Gastroesophageal sphincter (tissue), 4 donors: ENCODE measurements around the gene ATG13. TPM values are rescaled to one million over a fixed set of nuclear protein-coding genes. Genes with fewer than 3 reads are reported as not detected.
"Not testable (repeated sequence)": the region's sequence is repeated elsewhere in the genome, so short reads cannot be mapped to it uniquely, and the experiment has no call there.

ENCODE experiments used
- ATAC-seq: fragments of 150-250 bp; one replicate; pipeline ENCODE4 v1.9.1; 2016; ENCODE audit warnings: mild to moderate bottlenecking, moderate library complexity
- H3K27ac ChIP-seq, 4 donors: fragments of 200-600 bp; sonication (generic) in 3 of 4; 1 replicate in 3 of 4; 2 replicates in 1 of 4; pipeline ENCODE4 v1.5.1; 2016 to 2019
- H3K27me3 ChIP-seq: fragments of 200-600 bp; sonication (generic); one replicate; pipeline ENCODE4 v1.5.1; 2019
- H3K36me3 ChIP-seq, 2 donors: fragments of 200-600 bp; sonication (generic); one replicate each; pipeline ENCODE4 v1.5.1; 2019; ENCODE audit warnings: control low read depth in 1 of 2
- H3K4me1 ChIP-seq, 3 donors: fragments of 200-600 bp; sonication (generic); 1 replicate in 2 of 3; 2 replicates in 1 of 3; pipeline ENCODE4 v1.5.1; 2016 to 2019; ENCODE audit warnings: control low read depth in 2 of 3
- H3K4me3 ChIP-seq, 2 donors: fragments of 200-600 bp; sonication (generic); one replicate each; pipeline ENCODE4 v1.5.1; 2019; ENCODE audit warnings: mild to moderate bottlenecking in 1 of 2, moderate library complexity in 1 of 2
- H3K9me3 ChIP-seq, 3 donors: fragments of 200-600 bp; sonication (generic); one replicate each; pipeline ENCODE4 v1.5.1; 2017 to 2019; ENCODE audit warnings: control low read depth in 2 of 3
- CTCF ChIP-seq, 4 experiments: fragments of 200-600 bp in 2 of 4; fragments of 450-650 bp in 2 of 4; sonication (generic) in 1 of 4; IDR thresholded peaks; one replicate each; pipeline ENCODE4 v1.5.1; 2017 to 2019; ENCODE audit warnings: antibody characterized with exemption in 4 of 4, mild to moderate bottlenecking in 2 of 4, moderate library complexity in 2 of 4
- EP300 ChIP-seq: sonication (generic); formaldehyde crosslinking; IDR thresholded peaks from one replicate; pipeline ENCODE4 v1.6.1; 2017; ENCODE audit warnings: antibody characterized with exemption, mild to moderate bottlenecking
- POLR2A ChIP-seq, 2 donors: fragments of 450-650 bp; IDR thresholded peaks; one replicate each; pipeline ENCODE4 v1.6.1; 2017; ENCODE audit warnings: antibody characterized with exemption in 2 of 2, mild to moderate bottlenecking in 2 of 2, moderate library complexity in 1 of 2
- POLR2AphosphoS5 ChIP-seq: sonication (generic); formaldehyde crosslinking; IDR thresholded peaks from one replicate; pipeline ENCODE4 v1.6.1; 2017; ENCODE audit warnings: antibody characterized with exemption
- WGBS, 2 donors: methylation state at CpG; one replicate each; pipeline ENCODE4 v1.1.5; 2018; ENCODE audit warnings: low coverage in 1 of 2; 5-methylcytosine and 5-hydroxymethylcytosine counted together
- total RNA-seq, 4 donors: library from RNA; depleted of rRNA; stranded (reverse); fragments of >200 nt; gene quantifications; one replicate each; pipeline ENCODE4 v1.1.0, GENCODE V29; 2016

ATG13 gene
- total RNA-seq, 4 donors from 2014 or later: 47.8 to 81.1 (median 69.5) TPM

- H3K36me3 ChIP-seq: peaks cover 0 to 99% of the 10 kb centered on the region in 2 donors
- ATAC-seq: peak; percentile 72
- WGBS, 2 donors: 23 to 46% methylated on average over 4 to 5 of the region's 5 CpGs
These were observed 49.2 kb downstream of the ATG13 start for GRCh38 chr11:46666516-46666915.

GRCh38 chr11:46667043-46667481 is 49.7 kb downstream of the ATG13 start:
- H3K27me3 ChIP-seq: no peaks in the 10 kb centered on the region
- peaks cover 0 to 43% (median 6%) of the 10 kb centered on the region in 3 donors for H3K4me1 ChIP-seq
- TF ChIP-seq POLR2AphosphoS5 (no peak), POLR2A (IDR thresholded peaks at IDR 0.05) (no peak), CTCF (IDR thresholded peaks at IDR 0.05) (no peak), EP300 (no peak)
- ATAC-seq: peak; percentile 13
- no peak overlapping the region for H3K4me3 ChIP-seq
- H3K9me3 ChIP-seq: no peaks in the 10 kb centered on the region
- WGBS, 2 donors: 32 to 78% methylated on average over 1 to 2 of the region's 2 CpGs
- H3K27ac ChIP-seq: peak overlapping the region; percentile 35 to 75 (median 64)
- peaks cover 0 to 100% of the 10 kb centered on the region in 2 donors for H3K36me3 ChIP-seq

More at GRCh38 chr11:46666516-46666915, 49.2 kb downstream of the ATG13 start:
- Histone ChIP-seq H3K9me3 (no peaks in the 10 kb centered on the region), H3K4me1 (peaks cover 0 to 37% (median 6%) of the 10 kb centered on the region in 3 donors), H3K27me3 (no peaks in the 10 kb centered on the region), H3K27ac (peak overlapping the region in 3 of 4 donors; percentile 62 to 75 (median 67)), H3K4me3 (no peak overlapping the region)
- no peak for TF ChIP-seq EP300
- no peak for TF ChIP-seq POLR2A (IDR thresholded peaks at IDR 0.05)
- TF ChIP-seq CTCF (IDR thresholded peaks at IDR 0.05): no peak
- TF ChIP-seq POLR2AphosphoS5: no peak

- H3K36me3 ChIP-seq: peaks cover 0 to 100% of the 10 kb centered on the region in 2 donors
- peaks cover 0 to 40% (median 6%) of the 10 kb centered on the region in 3 donors for H3K4me1 ChIP-seq
- TF ChIP-seq POLR2A (IDR thresholded peaks at IDR 0.05) (no peak), CTCF (IDR thresholded peaks at IDR 0.05) (no peak), EP300 (no peak), POLR2AphosphoS5 (no peak)
- H3K9me3 ChIP-seq: no peaks in the 10 kb centered on the region
- 90 to 93% methylated on average over 4 to 10 of the region's 12 CpGs for WGBS, 2 donors
- no peaks in the 10 kb centered on the region for H3K27me3 ChIP-seq
- ATAC-seq: no peak
- H3K27ac ChIP-seq: peak overlapping the region in 3 of 4 donors; percentile 62 to 75 (median 67)
- H3K4me3 ChIP-seq: no peak overlapping the region
These were observed 51.2 kb downstream of the ATG13 start for GRCh38 chr11:46668480-46669085.

- no peak for ATAC-seq
- H3K4me3 ChIP-seq: no peak overlapping the region
These were observed 52.4 kb downstream of the ATG13 start for GRCh38 chr11:46669711-46670139.

GRCh38 chr11:46670521-46670920 is 53.2 kb downstream of the ATG13 start:
- not testable (repeated sequence) for H3K4me3 ChIP-seq, ATAC-seq, H3K9me3 ChIP-seq, H3K27me3 ChIP-seq
- Histone ChIP-seq H3K27ac (peak overlapping the region in 1 of 4 donors; percentile 31), H3K4me1 (peaks cover under 1 to 56% (median 18%) of the 10 kb centered on the region in 3 donors), H3K36me3 (peaks cover 0 to 91% of the 10 kb centered on the region in 2 donors)
- WGBS, 2 donors: 91 to 100% methylated on average over 1 to 3 of the region's 3 CpGs

More at GRCh38 chr11:46669711-46670139, 52.4 kb downstream of the ATG13 start:
- TF ChIP-seq POLR2AphosphoS5: no peak
- Histone ChIP-seq H3K4me1 (peaks cover 0 to 48% (median 11%) of the 10 kb centered on the region in 3 donors), H3K27ac (peak overlapping the region in 3 of 4 donors; percentile 4 to 31 (median 10)), H3K9me3 (no peaks in the 10 kb centered on the region), H3K27me3 (no peaks in the 10 kb centered on the region), H3K36me3 (peaks cover 0 to 99% of the 10 kb centered on the region in 2 donors)
- WGBS, 2 donors: 33 to 62% methylated on average over 1 to 2 of the region's 3 CpGs

- Histone ChIP-seq H3K36me3 (peaks cover 0 to 86% of the 10 kb centered on the region in 2 donors), H3K27ac (peak overlapping the region in 1 of 4 donors; percentile 24), H3K4me1 (peaks cover 4 to 58% (median 26%) of the 10 kb centered on the region in 3 donors), H3K9me3 (no peaks in the 10 kb centered on the region), H3K4me3 (no peak overlapping the region), H3K27me3 (no peaks in the 10 kb centered on the region)
- WGBS, 2 donors: 87 to 100% methylated on average over 2 to 9 of the region's 10 CpGs
- TF ChIP-seq EP300: no peak
- no peak for TF ChIP-seq POLR2AphosphoS5
- no peak for TF ChIP-seq POLR2A (IDR thresholded peaks at IDR 0.05)
- TF ChIP-seq CTCF (IDR thresholded peaks at IDR 0.05): no peak
- no peak for ATAC-seq
These were observed 54.6 kb downstream of the ATG13 start for GRCh38 chr11:46671958-46672315.
